Mucosa of descending colon (tissue), 3 donors: ENCODE data around the gene UBALD2. TPM values are rescaled to one million over a fixed set of nuclear protein-coding genes. Genes with fewer than 3 reads are reported as not detected.

Experiments used
- ATAC-seq: fragments of 200-7000 bp; cut with Tn5 transposase; one replicate; pipeline ENCODE4 v1.9.1; 2020; ENCODE audit warnings: mild to moderate bottlenecking, moderate library complexity
- DNase-seq, 3 donors: peaks; one replicate each; pipeline ENCODE4 v3.0.0-alpha.2; 2020
- H3K36me3 ChIP-seq: fragments of 200-600 bp; one replicate; pipeline ENCODE4 v1.8.0; 2021; ENCODE audit warnings: low read depth, mild to moderate bottlenecking
- H3K4me1 ChIP-seq: fragments of 200-600 bp; one replicate; pipeline ENCODE4 v1.8.0; 2021; ENCODE audit warnings: low read depth, mild to moderate bottlenecking
- H3K4me3 ChIP-seq: fragments of 200-600 bp; one replicate; pipeline ENCODE4 v1.8.0; 2021; ENCODE audit warnings: mild to moderate bottlenecking
- H3K9me3 ChIP-seq: fragments of 200-600 bp; one replicate; pipeline ENCODE4 v1.8.0; 2021; ENCODE audit warnings: mild to moderate bottlenecking
- CTCF ChIP-seq: fragments of 200-600 bp; IDR thresholded peaks from one replicate; pipeline ENCODE4 v1.8.0; 2022; ENCODE audit warnings: antibody characterized with exemption, mild to moderate bottlenecking
- intact Hi-C, 2 donors: fragments of 100-400 bp; cut with DNase I in 1 of 2; cut with micrococcal nuclease in 1 of 2; formaldehyde crosslinking; loops; one replicate each; pipeline versions ENCODE4 v1.11.0 to v1.11.1; 2022; cut with DNase I, micrococcal nuclease
- total RNA-seq, 3 donors: library from RNA; stranded (reverse); fragmentation: NEBNext Ultra II Directional in 2 of 3; extraction: Animal tissue kit (Norgen Biotek cat#: 25700) in 2 of 3; gene quantifications; one replicate each; pipeline versions ENCODE4 v1.2.1 to v1.2.4, GENCODE V29; 2021 to 2023
- donor health status: DM: no; HTN: no; CAD: no; lungs with moderate emphysema.
- donor health status: DM: no; HTN: no; CAD: no.
- donor health status: DM: no; HTN: yes; CAD: no.

UBALD2 gene
- total RNA-seq, 3 donors from 2014 or later: 46.6 to 132 (median 99.1) TPM

GRCh38 chr17:76262732-76263344 lies 2.3 kb upstream of the UBALD2 start:
- intact Hi-C loops: no loop called here
- no peak overlapping the region for H3K4me3 ChIP-seq
- no peak for TF ChIP-seq CTCF
- H3K36me3 ChIP-seq: no peaks in the 10 kb centered on the region
- no peaks in the 10 kb centered on the region for H3K9me3 ChIP-seq
- DNase-seq: peak; percentile 83 to 88 (median 85)
- ATAC-seq: peak; percentile 51
- peaks cover 75% of the 10 kb centered on the region for H3K4me1 ChIP-seq

DNA sequence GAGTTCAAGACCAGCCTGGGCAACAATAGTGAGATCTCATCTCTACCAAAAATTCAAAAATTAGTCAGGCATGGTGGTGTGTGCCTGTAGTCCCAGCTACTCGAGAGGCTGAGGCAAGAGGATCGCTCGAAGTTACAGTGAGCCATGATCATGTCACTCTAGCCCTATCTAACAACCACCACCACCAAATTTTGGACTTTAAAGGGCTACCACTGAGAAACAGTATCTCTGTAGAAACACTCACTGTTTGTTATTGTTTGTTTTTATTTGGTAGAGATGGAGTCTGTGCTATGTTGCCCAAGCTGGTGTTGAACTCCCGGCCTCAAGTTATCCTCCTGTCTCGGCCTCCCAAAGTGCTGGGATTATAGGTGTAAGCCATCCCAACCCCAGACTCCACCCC lies 1.3 kb upstream of the UBALD2 start:
- no peak overlapping the region for H3K4me3 ChIP-seq
- H3K36me3 ChIP-seq: no peaks in the 10 kb centered on the region
- peak in 1 of 3 donors; percentile 21 for DNase-seq
- intact Hi-C loops: no loop called here
- no peak for ATAC-seq
- peaks cover 74% of the 10 kb centered on the region for H3K4me1 ChIP-seq
- no peaks in the 10 kb centered on the region for H3K9me3 ChIP-seq
- TF ChIP-seq CTCF: no peak

DNA sequence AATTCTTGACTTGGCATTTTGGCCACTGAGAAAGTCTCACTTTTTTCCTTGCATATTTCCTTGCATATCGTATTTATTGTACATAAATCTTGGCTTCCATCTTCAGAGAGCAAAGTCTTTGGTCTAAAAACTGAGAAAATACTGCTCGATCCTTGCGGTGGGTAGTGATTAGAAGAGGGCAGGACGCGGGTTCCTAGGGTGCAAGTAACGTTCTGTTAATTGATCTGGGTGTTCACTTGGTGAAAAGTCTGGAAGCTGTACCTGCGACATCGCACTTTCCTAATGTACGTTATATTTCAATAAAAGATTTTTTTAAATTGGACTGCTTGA lies 758 bp upstream of the UBALD2 start:
- Histone ChIP-seq H3K9me3 (no peaks in the 10 kb centered on the region), H3K4me1 (peaks cover 77% of the 10 kb centered on the region), H3K36me3 (no peaks in the 10 kb centered on the region), H3K4me3 (no peak overlapping the region)
- no peak for TF ChIP-seq CTCF
- ATAC-seq (no peak), DNase-seq (peak in 1 of 3 donors; percentile 25)
- intact Hi-C loops: no loop called here

- TF ChIP-seq CTCF: no peak
- Histone ChIP-seq H3K36me3 (no peaks in the 10 kb centered on the region), H3K9me3 (no peaks in the 10 kb centered on the region), H3K4me3 (peak overlapping the region; percentile 99), H3K4me1 (peaks cover 78% of the 10 kb centered on the region)
- peak; percentile 8 for ATAC-seq
- intact Hi-C loops: no loop called here
- DNase-seq: peak; percentile 77 to 82 (median 79)
These were observed 586 bp downstream of the UBALD2 start for GRCh38 chr17:76265624-76266243.

DNA sequence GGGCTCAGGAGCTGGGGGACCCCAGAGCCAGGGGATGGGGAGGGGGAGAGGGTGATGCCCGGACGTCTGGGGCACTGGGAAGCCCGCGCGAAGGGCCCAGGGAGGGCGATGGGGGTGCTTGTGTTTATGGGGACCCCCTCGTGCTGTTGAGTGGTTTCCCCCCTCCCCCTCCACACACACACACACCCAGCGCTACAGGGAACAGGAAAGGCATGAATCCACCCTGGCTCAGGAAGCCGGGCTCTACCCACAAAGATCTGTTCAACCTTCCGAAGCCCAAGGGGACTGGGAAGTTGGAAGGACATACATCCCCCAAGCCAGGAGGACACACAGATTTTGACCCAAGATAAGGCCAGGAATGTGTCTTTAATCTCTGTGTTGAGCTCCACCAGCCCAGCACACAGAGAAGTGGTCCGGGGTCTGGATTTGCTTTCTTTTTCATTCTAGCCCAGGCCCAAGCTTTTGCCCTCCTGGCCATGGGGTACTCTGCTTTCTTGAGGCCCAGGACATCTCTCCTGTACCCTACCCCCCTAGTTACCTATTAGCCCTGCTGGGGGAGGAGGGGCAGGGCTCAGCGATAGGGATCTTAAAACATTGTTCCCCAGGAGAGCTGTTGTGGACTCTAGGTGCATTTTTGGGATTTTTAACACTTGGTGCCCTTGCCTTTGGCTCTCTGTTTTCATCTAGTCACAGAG lies 1.2 kb downstream of the UBALD2 start:
- no peak for TF ChIP-seq CTCF
- DNase-seq (peak in 2 of 3 donors; percentile 42 to 64), ATAC-seq (peak; percentile 6)
- Histone ChIP-seq H3K36me3 (no peaks in the 10 kb centered on the region), H3K4me3 (peak overlapping the region; percentile 99), H3K4me1 (peaks cover 78% of the 10 kb centered on the region), H3K9me3 (no peaks in the 10 kb centered on the region)
- intact Hi-C loops: no loop called here
